Measurements from ENCODE around the gene FGF9.

The FGF9 gene

DNA sequence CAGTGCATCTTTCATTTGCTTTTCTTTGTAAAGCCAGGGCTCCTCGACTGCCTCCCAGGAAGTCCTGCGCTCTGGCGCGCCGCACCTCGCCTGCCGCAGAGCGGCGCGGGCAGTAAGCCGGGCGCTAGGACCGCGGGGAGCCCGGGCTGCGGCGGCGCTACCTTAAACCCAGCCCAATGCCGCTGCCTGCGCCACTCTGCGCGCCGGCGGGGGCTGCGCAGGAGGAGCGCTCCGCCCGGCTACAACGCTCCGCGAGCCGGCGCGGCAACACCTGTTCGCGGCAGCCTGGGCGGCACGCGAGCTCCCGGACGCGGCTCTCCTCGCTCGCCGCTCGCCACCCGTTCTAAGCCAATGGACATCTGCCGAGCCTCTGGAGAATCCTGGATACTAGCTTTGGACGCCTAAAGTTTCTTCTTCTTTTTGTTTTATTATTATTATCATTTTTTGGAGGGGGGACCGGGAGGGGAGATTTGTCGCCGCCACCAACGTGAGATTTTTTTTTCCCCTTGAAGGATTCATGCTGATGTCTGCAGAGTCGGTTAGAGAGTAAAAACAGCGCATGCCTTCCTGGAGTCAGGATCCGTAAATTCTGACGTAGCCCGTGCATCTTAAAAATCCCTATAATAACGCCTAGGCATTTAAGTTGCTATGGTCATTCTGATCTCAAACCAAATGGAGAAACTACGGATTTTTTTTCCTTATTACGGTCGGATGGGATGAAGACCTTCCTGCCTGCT lies at the start of gene FGF9:
Gene FGF9, plus strand, starts transcription at position 191 of the 737 bp plus-strand sequence. CDS start 840 bp downstream, outside the sequence.
- peak within 1 kb of the TSS; percentile 86 for H3K27ac Mint-ChIP-seq
- peaks cover 5% of the 10 kb centered on the region for H3K27me3 Mint-ChIP-seq
- no peaks in the 10 kb centered on the region for H3K36me3 Mint-ChIP-seq
- peak within 1 kb of the TSS; percentile 90 for H3K4me3 Mint-ChIP-seq
- H3K4me1 Mint-ChIP-seq (ENCODE audit: low read depth) = peaks cover 50% of the 10 kb centered on the region
- no peaks in the 10 kb centered on the region for H3K9me3 Mint-ChIP-seq (ENCODE audit: low read depth)

DNA sequence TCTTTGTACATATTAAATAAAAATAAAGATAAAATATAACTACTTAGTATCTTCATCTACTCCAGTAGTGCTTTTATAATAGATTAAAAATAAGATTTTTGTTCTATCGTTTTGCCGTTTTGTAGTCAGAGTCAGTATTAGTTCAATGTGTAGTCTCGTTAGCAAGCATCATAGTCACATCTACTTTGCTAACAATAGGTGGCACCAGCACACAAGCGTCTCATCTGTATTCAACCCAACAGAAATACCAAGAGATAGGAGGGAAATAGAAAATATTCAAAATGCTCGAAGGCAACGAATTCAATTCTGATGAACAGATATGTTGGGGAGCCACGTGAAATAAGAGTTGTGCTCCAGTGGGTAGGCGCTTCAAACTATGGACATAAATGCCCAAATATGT lies 45.5 kb upstream of the FGF9 start:
- Mint-ChIP-seq H3K4me3 (no peak overlapping the region), H3K27ac (no peak overlapping the region), H3K27me3 (peaks cover 4% of the 10 kb centered on the region), H3K9me3 (ENCODE audit: low read depth) (no peaks in the 10 kb centered on the region), H3K4me1 (ENCODE audit: low read depth) (no peaks in the 10 kb centered on the region), H3K36me3 (no peaks in the 10 kb centered on the region)

DNA sequence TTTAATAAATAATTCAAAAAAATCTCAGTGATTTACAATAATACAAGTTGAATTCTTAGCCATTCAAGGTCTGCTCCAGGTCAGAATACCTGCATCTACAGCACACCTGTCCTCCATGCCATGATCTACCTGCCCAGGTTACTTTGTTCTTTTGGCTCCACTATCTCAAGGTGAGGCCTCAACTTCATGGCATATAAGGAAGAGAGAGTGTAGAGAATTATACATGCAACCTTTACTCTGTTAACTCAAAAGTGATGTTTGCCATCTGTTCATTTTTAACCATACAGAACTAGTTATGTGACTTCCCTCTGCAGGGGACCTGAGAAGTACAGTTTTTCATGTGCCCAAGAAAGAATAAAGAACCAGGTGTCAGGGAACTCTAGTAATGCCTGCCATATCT lies 38.7 kb upstream of the FGF9 start:
- Mint-ChIP-seq H3K27me3 (peaks cover 2% of the 10 kb centered on the region), H3K27ac (no peak overlapping the region), H3K4me3 (no peak overlapping the region), H3K9me3 (ENCODE audit: low read depth) (peaks cover 14% of the 10 kb centered on the region), H3K36me3 (peaks cover 5% of the 10 kb centered on the region), H3K4me1 (ENCODE audit: low read depth) (no peaks in the 10 kb centered on the region)

DNA sequence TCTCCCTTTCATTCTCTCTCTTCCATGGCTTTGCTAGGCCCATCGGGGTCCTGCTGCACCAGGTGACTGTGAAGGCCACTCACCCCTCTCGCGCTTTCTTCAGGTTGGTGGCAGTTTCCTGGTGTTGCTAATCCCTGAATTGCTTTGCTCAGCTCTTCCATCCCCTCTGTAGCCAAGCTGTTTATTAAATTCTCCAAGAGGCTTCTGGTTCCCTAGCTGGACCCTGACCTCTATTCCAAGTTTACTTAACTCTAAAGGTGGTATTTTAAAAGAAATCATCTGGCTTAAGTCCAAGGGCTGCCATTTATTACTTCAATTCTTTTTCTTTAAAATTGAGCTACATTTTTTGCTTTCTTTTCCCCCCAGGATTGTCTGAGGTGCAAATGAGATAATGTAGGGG lies 34.2 kb upstream of the FGF9 start:
- Mint-ChIP-seq H3K4me1 (ENCODE audit: low read depth) (no peaks in the 10 kb centered on the region), H3K27ac (no peak overlapping the region), H3K36me3 (peaks cover 5% of the 10 kb centered on the region), H3K4me3 (no peak overlapping the region), H3K9me3 (ENCODE audit: low read depth) (peaks cover 7% of the 10 kb centered on the region), H3K27me3 (peaks cover 2% of the 10 kb centered on the region)

DNA sequence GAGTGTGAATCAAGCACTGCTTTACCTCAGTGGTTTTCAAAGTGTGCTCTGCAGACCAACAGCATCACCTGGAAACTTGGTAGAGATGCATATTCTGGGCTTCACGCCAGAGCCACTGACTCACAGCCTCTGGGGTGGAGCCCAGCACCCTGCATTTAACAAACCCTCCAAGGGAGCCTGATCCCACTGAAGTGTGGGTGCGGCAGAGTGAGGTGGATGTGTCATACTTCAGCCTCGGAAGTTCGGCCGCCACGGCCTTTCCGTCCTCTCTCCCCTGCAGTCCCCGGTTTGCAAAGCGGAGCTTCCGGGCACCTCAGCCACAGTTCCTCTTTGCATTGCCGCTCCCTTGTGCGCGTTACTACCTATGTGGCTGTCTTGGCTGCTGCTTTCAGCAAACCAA lies 33.6 kb upstream of the FGF9 start:
- H3K27me3 Mint-ChIP-seq = no peaks in the 10 kb centered on the region
- H3K4me1 Mint-ChIP-seq (ENCODE audit: low read depth) = no peaks in the 10 kb centered on the region
- H3K9me3 Mint-ChIP-seq (ENCODE audit: low read depth) = peaks cover under 1% of the 10 kb centered on the region
- no peaks in the 10 kb centered on the region for H3K36me3 Mint-ChIP-seq
- no peak overlapping the region for H3K4me3 Mint-ChIP-seq
- no peak overlapping the region for H3K27ac Mint-ChIP-seq

DNA sequence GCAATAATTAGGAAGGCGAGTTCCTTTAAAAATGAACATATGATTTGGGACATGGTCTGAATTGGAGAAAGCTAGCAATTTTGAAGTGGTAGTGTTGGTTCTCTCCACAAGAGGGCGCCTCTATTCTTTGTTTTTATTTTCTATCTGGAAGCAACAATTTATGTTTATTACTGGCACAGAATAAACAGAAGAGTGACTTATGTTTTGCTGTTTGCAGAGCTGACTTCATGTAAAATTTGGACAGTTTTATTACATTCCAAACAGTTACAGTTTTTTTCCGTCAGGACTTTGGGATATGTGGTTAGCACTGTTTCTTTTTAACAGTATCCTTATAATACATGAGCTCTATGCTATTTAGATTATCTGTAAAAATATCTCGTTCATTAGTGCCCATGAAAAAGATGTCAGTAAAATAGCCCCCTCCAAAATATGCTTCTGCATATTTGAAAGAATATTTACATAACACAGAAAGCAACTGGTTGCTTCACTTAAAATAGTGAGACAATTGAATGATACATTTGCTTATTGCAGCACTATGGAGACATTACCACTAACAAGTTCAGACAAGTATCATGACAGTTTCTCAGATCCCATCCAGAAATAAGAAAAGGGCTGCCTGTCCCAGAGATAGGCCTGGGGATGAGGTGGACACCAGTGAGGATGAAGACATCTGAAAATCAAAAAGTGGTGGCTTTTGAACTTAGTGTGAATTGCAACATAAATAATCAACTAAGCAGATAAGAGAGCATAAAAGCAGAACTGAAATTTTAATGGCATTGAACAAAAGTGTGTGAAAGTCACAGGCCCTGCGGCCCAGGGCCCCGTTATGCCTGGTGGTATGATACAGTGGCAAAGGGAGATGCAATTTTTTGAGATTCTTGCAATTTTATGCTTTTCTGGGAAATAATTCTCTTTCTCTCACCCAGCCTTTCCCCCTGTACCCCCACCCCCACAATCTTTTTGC lies 32.3 kb upstream of the FGF9 start:
- Mint-ChIP-seq H3K27me3 (no peaks in the 10 kb centered on the region), H3K27ac (no peak overlapping the region), H3K4me3 (no peak overlapping the region), H3K9me3 (ENCODE audit: low read depth) (no peaks in the 10 kb centered on the region), H3K36me3 (no peaks in the 10 kb centered on the region), H3K4me1 (ENCODE audit: low read depth) (no peaks in the 10 kb centered on the region)

DNA sequence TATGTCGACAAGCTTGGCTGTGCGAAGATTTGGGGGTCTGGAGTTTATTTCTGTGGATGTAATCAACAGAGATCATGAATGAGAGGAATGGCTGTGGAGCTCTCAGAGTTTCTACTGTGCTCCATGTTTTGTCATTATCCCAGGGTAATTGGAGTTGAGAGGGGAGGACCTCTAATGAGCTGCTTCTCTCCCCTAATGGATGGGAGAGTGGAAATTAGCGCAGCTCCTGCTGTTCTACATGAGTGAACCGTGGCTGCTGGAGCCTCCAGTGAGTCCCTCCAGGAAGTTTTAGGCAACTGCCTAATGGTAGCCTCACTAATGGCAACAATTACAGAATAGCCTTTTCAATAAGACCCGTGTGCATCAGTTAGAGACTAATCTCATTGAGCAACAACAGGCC lies 31.3 kb upstream of the FGF9 start:
- Mint-ChIP-seq H3K27ac (no peak overlapping the region), H3K27me3 (no peaks in the 10 kb centered on the region)

DNA sequence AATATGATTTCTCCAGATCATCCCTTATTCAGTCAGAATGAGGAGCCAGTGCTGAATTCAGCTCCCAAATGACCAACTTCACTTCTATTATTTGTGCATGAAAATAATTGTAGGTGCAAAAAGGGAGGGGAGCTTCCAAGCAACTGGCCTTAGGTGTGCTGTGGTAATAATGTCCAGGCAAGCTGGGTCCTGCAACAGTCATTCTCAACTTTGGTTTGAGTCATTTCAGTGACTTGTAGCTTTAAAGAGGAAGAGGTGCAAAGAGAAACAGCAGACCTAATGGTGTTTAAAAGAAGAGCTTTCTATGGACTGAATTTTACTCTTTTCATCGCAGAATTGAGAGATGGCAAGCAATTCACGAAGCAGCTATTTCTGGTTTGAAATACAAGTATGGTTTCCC lies 29.2 kb upstream of the FGF9 start:
- no peaks in the 10 kb centered on the region for H3K9me3 Mint-ChIP-seq (ENCODE audit: low read depth)
- H3K27ac Mint-ChIP-seq = no peak overlapping the region
- H3K4me3 Mint-ChIP-seq = no peak overlapping the region
- H3K4me1 Mint-ChIP-seq (ENCODE audit: low read depth) = no peaks in the 10 kb centered on the region
- no peaks in the 10 kb centered on the region for H3K27me3 Mint-ChIP-seq
- H3K36me3 Mint-ChIP-seq = no peaks in the 10 kb centered on the region

More for the DNA sequence above, 31.3 kb upstream of the FGF9 start:
- Mint-ChIP-seq H3K4me1 (ENCODE audit: low read depth) (no peaks in the 10 kb centered on the region), H3K4me3 (no peak overlapping the region), H3K9me3 (ENCODE audit: low read depth) (no peaks in the 10 kb centered on the region), H3K36me3 (no peaks in the 10 kb centered on the region)

DNA sequence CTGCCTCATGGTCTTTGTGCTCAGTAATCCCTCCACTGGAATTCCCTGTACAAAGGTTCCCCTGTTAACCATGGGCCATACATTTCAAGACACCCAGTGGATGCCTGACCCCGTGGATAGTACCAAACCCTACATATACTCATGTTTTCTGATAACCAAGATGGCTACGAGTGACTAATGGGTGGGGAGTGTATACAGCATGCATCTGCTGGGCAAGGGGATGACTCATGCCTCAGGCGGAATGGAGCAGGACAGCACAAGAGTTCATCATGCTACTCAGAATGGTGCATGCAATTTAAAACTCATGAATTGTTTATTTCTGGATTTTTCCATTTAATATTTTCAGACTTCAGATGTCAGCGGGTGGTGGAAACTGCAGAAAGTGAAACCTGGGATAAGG lies 13.3 kb upstream of the FGF9 start:
- Mint-ChIP-seq H3K36me3 (peaks cover 2% of the 10 kb centered on the region), H3K4me3 (no peak overlapping the region), H3K4me1 (ENCODE audit: low read depth) (no peaks in the 10 kb centered on the region), H3K27me3 (peaks cover 14% of the 10 kb centered on the region), H3K9me3 (ENCODE audit: low read depth) (peaks cover 12% of the 10 kb centered on the region), H3K27ac (no peak overlapping the region)

DNA sequence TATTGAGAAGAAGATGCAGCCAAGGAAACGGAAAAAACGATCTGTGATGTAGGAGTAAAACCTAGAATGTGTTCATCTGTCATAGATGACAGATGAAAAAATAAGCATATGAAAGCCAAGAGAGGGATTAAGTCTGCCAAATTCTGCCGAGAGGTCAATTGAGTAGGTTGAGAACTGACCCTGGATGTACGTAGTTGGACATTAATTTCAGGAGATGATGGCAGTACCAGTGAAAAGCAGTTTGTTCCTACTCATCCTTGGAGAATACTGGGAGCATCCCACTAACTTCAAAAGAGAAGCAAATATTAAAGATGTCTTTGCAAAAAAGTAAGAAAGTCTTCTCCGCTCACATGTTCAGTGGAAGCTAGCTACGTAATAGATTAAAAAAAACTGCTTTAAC lies 11.8 kb upstream of the FGF9 start:
- H3K9me3 Mint-ChIP-seq (ENCODE audit: low read depth) = peaks cover 12% of the 10 kb centered on the region
- no peak overlapping the region for H3K27ac Mint-ChIP-seq
- H3K27me3 Mint-ChIP-seq = peaks cover 14% of the 10 kb centered on the region
- no peaks in the 10 kb centered on the region for H3K4me1 Mint-ChIP-seq (ENCODE audit: low read depth)
- no peak overlapping the region for H3K4me3 Mint-ChIP-seq
- peaks cover 2% of the 10 kb centered on the region for H3K36me3 Mint-ChIP-seq

DNA sequence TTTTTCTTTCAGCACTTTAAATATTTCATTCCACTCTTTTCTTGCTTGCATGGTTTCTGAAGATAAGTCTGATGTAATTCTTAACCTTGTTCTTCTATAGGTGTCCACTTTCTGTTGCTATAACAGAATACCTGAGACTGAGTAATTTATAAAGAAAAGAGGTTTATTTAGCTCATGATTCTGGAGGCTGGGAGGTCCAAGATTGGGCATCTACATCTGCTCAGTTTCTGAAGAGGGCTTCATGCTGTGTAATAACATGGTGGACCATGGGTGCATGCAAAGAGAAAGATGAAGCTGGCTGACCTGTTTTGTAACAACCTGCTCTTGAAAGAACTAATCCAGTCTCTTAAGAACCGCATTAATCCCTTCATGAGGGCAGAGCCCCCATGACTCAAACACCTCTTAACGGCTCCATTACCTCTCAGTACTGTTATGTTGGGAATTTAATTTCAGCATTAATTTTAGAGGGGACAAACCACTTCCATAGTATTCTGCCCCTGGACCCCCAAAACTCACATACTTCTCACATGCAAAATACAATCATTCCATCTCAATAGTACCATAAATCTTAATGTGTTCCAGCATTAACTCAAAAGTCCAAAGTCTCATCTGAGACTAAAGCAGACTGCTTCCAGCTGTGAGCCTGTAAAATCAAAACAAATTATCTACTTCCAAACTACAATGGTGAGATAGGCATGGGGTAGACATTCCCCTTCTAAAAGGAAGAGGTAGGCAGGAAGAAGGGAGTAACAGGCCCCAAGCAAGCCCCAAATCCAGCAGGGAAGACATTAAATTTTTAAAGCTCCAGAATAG lies 9.6 kb upstream of the FGF9 start:
- H3K36me3 Mint-ChIP-seq = peaks cover 2% of the 10 kb centered on the region
- H3K4me1 Mint-ChIP-seq (ENCODE audit: low read depth) = no peaks in the 10 kb centered on the region
- H3K9me3 Mint-ChIP-seq (ENCODE audit: low read depth) = peaks cover 7% of the 10 kb centered on the region
- no peak overlapping the region for H3K4me3 Mint-ChIP-seq
- no peak overlapping the region for H3K27ac Mint-ChIP-seq
- peaks cover 18% of the 10 kb centered on the region for H3K27me3 Mint-ChIP-seq

DNA sequence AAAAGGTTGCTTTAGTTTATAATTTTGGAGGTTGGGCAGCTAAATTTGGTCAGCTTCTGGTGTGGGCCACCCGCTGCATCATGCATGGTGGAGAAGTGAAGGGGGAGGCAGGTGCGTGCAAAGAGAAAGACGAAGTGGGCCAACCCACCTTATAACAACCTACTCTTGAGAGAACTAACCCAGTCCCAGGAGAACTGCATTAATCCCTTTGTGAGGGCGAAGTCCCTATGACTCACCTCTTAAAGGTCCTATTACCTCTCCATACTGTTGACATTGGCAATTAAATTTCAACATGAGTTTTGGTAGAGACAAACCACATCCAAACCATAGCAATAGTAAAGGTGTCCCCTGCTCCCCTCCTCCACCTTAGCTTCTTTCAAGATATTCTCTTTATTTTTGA lies 7.7 kb upstream of the FGF9 start:
- Mint-ChIP-seq H3K36me3 (peaks cover 2% of the 10 kb centered on the region), H3K27me3 (peaks cover 19% of the 10 kb centered on the region), H3K9me3 (ENCODE audit: low read depth) (peaks cover 4% of the 10 kb centered on the region), H3K4me1 (ENCODE audit: low read depth) (peaks cover 1% of the 10 kb centered on the region), H3K4me3 (no peak overlapping the region), H3K27ac (no peak overlapping the region)

DNA sequence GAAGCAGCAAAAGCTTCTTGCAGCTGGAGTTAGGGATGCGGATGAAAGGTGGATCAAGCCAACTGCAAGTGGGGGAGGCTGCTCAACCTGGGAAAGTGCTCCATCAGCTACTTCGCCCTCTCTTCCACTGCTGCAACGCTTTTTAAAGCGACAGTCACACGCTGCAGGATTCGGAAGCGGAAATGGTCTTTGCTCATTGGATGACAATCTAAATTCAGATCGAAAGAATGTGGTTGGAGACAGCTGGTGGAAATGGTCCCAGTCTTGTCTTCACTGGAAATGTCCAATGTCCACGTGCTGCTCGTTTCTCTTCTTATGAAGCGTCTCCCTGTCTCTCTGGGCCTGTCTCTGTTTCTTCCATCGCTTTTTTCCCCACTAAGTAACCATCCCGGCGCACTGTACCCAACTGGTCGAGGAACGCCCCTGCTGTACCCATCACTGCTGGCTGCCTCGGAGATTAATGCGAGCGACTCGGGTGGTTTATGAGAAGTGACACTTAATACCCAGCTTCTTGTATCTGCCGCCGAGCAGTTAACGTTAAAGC lies 2.1 kb upstream of the FGF9 start:
- Mint-ChIP-seq H3K27ac (peak overlapping the region; percentile 37), H3K4me1 (ENCODE audit: low read depth) (peaks cover 41% of the 10 kb centered on the region), H3K4me3 (peak overlapping the region; percentile 90), H3K9me3 (ENCODE audit: low read depth) (no peaks in the 10 kb centered on the region), H3K36me3 (no peaks in the 10 kb centered on the region), H3K27me3 (peaks cover 8% of the 10 kb centered on the region)

DNA sequence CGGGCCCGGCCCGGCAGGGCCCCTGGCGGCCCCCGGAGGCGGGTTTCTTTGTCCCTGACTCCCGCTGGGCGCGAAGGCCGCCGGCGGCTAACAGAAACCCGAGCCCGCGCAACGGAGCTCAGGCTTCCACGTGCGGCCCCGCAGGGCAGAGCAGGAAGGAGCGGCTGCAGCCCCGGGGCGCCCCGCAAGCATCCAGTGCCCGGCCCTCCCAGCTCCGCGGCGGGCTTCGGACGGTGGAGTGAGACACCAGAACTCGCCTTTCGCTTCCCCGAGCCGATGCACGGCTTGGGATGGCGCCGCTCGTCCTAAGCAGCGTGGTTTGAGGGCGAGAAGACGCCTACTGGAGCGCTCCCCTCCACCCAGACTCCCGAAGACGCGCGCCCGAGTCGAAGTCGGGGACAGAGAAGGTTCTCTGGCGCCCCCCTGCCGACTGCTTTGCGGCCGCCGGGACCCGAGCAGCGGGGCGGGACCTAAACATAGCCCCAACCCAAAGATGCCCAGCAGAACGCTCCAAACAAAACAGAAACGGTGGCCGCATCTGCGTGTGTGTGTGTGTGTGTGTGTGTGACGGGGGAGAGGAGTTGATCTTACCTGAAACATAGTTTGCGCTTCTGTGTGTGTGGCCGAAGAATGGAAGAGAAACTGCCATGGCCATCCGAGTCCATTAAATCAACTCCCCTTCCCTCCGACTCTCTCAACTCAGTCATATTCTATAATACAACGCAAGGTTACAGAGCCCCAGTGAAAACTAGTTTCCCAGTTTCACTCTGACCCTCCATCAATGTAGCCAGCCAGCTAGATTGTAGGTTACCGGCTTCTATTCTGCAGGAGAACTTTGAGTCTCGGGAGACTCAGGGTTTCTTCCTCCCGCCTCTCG lies 629 bp upstream of the FGF9 start:
- Mint-ChIP-seq H3K27me3 (peaks cover 5% of the 10 kb centered on the region), H3K4me3 (peak overlapping the region; percentile 90), H3K36me3 (no peaks in the 10 kb centered on the region), H3K9me3 (ENCODE audit: low read depth) (no peaks in the 10 kb centered on the region), H3K4me1 (ENCODE audit: low read depth) (peaks cover 44% of the 10 kb centered on the region), H3K27ac (peak overlapping the region; percentile 86)

Data from activated naive CD8-positive, alpha-beta T cell (primary cell).